Cardiac muscle cell (in vitro differentiated cells and primary cell): ENCODE measurements around the gene SLC27A4. TPM values are rescaled to one million over a fixed set of nuclear protein-coding genes. Genes with fewer than 3 reads are reported as not detected.

Experiments
- DNase-seq, 2 donors: peaks; one replicate each; pipeline versions ENCODE4 v3.0.0 to v3.0.0-alpha.2; 2010 to 2017; ENCODE audit warnings: low read depth in 1 of 2, low spot score in 1 of 2
- H3K27ac ChIP-seq: fragments of 200-600 bp; sonication (generic); 2 replicates; pipeline ENCODE4 v1.5.1; 2016
- H3K27me3 ChIP-seq: fragments of 200-600 bp; sonication (generic); 2 replicates; pipeline ENCODE4 v1.6.0; 2016; ENCODE audit warnings: control low read depth
- H3K36me3 ChIP-seq: fragments of 200-600 bp; sonication (generic); 2 replicates; pipeline ENCODE4 v1.5.1; 2016; ENCODE audit warnings: control low read depth
- H3K4me1 ChIP-seq: fragments of 200-600 bp; sonication (generic); 2 replicates; pipeline ENCODE4 v1.8.1; 2017; ENCODE audit warnings: low read depth, mild to moderate bottlenecking, mixed run types
- H3K4me3 ChIP-seq: fragments of 200-600 bp; sonication (generic); 2 replicates; pipeline ENCODE4 v1.5.1; 2016; ENCODE audit warnings: mild to moderate bottlenecking
- H3K9me3 ChIP-seq: fragments of 200-600 bp; sonication (generic); 2 replicates; pipeline ENCODE4 v1.5.1; 2017; ENCODE audit warnings: low read depth, mild to moderate bottlenecking, control low read depth
- polyA plus RNA-seq: library from polyadenylated mRNA; unstranded; fragments of >200 nt; fragmentation: Nextera tagmentation; extraction: Ambion mirVana; gene quantifications from 2 replicates; pipeline ENCODE4 v1.2.1, GENCODE V29; 2016
- total RNA-seq: library from RNA; depleted of rRNA; stranded (reverse); fragments of >200 nt; gene quantifications from 2 replicates; pipeline ENCODE4 v1.2.3, GENCODE V29; 2016
- TF ChIP-seq, protein P1 (sequence below): IDR thresholded peaks from 2 replicates; pipeline ENCODE4 v1.5.1; 2012; ENCODE audit warnings: low read depth, mild to moderate bottlenecking, low read length

SLC27A4 gene
- total and polyA plus RNA-seq, 2 experiments from 2014 or later: 16.9 to 17.8 TPM

DNA sequence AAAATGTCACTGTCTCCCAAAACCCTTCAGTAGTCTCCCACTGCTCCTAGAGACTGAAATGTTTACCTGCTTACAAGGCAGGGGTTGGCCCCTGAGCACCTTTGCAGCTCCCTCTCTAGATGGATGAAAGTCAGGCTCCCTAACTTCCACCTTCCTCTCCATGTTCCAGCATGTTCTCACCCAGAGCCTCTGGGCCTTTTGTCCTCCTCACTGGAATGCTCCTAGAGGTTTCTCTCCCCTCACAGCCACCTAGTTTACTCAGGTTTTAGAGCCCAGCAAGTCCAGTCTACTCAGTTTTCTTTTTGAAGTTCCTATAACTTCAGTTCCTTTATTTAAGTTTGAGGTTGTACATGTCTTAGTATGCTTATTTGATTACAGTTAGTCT, 30.0 kb downstream of the SLC27A4 start:
- H3K9me3 ChIP-seq: no peaks in the 10 kb centered on the region
- DNase-seq: peak in 1 of 2 donors; percentile 22
- no peaks in the 10 kb centered on the region for H3K36me3 ChIP-seq
- peaks cover 9% of the 10 kb centered on the region for H3K4me1 ChIP-seq
- H3K27ac ChIP-seq: peak overlapping the region; percentile 82
- H3K4me3 ChIP-seq: peak overlapping the region; percentile 88
- TF ChIP-seq, protein P1, sequence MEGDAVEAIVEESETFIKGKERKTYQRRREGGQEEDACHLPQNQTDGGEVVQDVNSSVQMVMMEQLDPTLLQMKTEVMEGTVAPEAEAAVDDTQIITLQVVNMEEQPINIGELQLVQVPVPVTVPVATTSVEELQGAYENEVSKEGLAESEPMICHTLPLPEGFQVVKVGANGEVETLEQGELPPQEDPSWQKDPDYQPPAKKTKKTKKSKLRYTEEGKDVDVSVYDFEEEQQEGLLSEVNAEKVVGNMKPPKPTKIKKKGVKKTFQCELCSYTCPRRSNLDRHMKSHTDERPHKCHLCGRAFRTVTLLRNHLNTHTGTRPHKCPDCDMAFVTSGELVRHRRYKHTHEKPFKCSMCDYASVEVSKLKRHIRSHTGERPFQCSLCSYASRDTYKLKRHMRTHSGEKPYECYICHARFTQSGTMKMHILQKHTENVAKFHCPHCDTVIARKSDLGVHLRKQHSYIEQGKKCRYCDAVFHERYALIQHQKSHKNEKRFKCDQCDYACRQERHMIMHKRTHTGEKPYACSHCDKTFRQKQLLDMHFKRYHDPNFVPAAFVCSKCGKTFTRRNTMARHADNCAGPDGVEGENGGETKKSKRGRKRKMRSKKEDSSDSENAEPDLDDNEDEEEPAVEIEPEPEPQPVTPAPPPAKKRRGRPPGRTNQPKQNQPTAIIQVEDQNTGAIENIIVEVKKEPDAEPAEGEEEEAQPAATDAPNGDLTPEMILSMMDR: no peak
- no peaks in the 10 kb centered on the region for H3K27me3 ChIP-seq

DNA sequence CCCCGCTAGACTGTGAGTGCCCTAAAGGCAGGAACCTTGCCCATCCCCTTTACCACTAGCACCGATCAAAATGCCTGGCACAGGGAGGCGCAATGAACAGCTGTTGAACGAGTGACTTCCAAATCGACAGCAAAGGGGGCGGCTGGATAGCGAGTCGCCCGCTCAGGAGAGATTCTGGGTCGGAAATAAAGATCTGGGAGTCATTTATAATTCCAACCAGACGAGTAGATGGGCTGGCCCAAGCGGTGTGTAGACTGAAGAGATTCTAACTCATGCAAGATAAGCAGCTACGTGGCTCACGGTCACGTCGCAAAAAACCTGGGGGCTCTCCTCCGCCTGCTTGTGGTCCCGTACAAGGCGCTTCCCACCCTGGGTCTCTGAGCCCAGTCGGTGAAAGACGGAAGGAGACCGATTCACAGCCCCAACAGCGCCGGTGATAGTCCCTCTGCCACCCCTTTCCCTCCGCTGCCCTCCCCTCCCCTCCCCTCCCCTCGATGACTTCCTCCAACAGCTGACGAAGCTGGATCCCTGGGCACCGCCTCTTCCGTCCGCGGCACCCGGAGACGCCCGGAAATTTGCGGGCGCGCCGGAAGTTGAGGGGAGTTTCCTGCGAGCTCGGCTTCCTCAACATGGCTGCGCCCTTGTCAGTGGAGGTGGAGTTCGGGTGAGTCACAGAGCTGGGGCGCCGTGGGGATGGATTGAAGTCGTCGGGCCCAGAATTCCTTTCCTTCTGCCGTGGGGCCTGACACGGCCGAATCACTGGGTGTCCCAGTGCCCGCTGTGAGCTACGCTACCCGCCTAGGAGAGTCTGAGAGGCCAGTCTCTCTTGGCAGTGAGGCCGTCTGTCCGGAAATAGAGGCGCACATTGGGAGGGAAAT, 30.7 kb downstream of the SLC27A4 start, which contains the start of gene URM1:
TSS of gene URM1 (plus strand) at position 623 of the 878 bp plus-strand sequence. CDS start at position 630, 7 bp downstream.
- Histone ChIP-seq H3K4me1 (peaks cover 7% of the 10 kb centered on the region), H3K36me3 (no peaks in the 10 kb centered on the region), H3K4me3 (peak within 1 kb of the TSS; percentile 88), H3K9me3 (no peaks in the 10 kb centered on the region), H3K27ac (peak within 1 kb of the TSS; percentile 82), H3K27me3 (no peaks in the 10 kb centered on the region)
- TF ChIP-seq, protein P1: peak; percentile 15
- peak; percentile 96 to 97 for DNase-seq

DNA sequence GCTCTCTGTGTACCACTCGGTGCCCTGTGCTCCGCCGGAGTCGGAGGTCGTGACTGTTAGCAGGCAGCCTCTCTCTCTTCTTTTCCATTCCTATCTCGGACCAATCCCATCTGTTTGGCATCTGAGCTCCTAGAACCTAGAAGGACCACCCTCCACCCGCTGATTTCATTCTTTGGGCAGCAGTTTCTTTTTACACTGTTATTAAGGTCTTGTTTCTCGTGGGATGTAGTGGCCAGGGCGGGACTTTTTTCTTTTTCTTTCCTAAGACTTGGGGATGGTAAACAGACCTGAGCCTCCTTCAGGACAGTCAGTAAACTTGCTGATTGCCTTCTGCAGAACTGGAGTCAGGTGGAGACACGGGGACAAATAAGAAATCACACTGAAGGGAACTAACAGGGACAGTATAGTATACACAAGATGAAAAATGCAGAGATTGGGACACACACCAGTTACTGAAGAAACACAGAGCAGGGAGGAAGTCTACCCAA, 31.3 kb downstream of the SLC27A4 start:
- DNase-seq: no peak
- TF ChIP-seq, protein P1: no peak
- no peaks in the 10 kb centered on the region for H3K36me3 ChIP-seq
- peaks cover 7% of the 10 kb centered on the region for H3K4me1 ChIP-seq
- no peaks in the 10 kb centered on the region for H3K27me3 ChIP-seq
- peak overlapping the region; percentile 82 for H3K27ac ChIP-seq
- H3K9me3 ChIP-seq: no peaks in the 10 kb centered on the region
- H3K4me3 ChIP-seq: peak overlapping the region; percentile 88

DNA sequence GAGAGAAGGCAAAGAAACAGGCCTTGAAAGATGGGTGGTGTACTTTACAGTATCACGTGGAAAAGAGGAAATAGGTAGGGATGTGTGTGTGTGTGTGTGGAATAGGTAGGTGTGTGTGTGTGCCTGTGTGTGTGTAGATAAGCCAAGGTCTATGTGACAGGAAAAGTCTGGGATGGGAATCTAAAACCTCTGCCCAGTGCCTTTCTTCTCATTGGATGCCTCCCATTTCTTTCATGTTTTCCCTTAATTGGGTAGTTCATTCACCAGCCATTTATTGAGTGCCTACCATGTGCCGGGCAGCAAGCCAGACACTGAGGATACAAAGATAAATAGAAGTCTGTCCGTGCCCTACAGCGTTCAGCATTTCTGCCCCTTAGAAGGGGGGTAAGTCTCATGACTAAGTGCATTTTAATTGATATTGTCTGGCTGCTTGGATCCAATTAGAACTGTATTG, 31.9 kb downstream of the SLC27A4 start:
- H3K36me3 ChIP-seq: no peaks in the 10 kb centered on the region
- H3K4me1 ChIP-seq: peaks cover 7% of the 10 kb centered on the region
- peak overlapping the region; percentile 88 for H3K4me3 ChIP-seq
- H3K27me3 ChIP-seq: no peaks in the 10 kb centered on the region
- no peaks in the 10 kb centered on the region for H3K9me3 ChIP-seq
- TF ChIP-seq, protein P1: no peak
- DNase-seq: no peak
- H3K27ac ChIP-seq: peak overlapping the region; percentile 82

DNA sequence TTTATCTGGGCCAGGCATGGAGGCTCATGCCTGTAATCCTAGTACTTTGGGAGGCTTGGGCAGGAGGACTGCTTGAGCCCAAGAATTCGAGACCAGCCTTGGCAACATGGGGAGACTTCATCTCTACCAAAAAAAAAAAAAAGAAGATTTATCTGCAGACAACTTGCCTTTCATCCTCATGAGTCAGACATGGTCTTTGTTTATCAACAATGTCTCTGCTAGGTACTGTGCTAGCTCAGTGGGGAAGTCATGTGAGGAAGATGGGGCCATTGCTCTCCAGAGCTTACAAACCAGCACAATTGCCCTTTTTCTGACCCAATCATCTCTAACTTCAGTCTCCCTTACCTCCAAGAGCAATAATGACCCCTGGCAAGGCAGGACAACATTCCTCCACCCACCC, 32.5 kb downstream of the SLC27A4 start:
- H3K4me1 ChIP-seq: peaks cover 7% of the 10 kb centered on the region
- no peak for DNase-seq
- no peaks in the 10 kb centered on the region for H3K9me3 ChIP-seq
- no peak overlapping the region for H3K4me3 ChIP-seq
- no peaks in the 10 kb centered on the region for H3K36me3 ChIP-seq
- TF ChIP-seq, protein P1: no peak
- H3K27me3 ChIP-seq: no peaks in the 10 kb centered on the region
- H3K27ac ChIP-seq: no peak overlapping the region
